ENCODE data around the gene GAS7. TPM values are rescaled to one million over a fixed set of nuclear protein-coding genes. Genes with fewer than 3 reads are reported as not detected.

Gene GAS7
- total RNA-seq, 1 experiment from 2014 or later, result 12.3 TPM

- ChIA-PET CTCF (no interaction called here), POLR2A (interaction anchor here (0.6 kb wide), 1 partner anchor 24 kb away, joined by 4 read pairs; no protein-coding TSS in a partner anchor)
- Mint-ChIP-seq H3K27ac (no peak overlapping the region), H3K9me3 (no peaks in the 10 kb centered on the region), H3K27me3 (ENCODE audit: low read depth) (no peaks in the 10 kb centered on the region), H3K4me3 (no peak overlapping the region), H3K4me1 (peaks cover 25% of the 10 kb centered on the region), H3K36me3 (no peaks in the 10 kb centered on the region)
- TF ChIP-seq NFE2L1 (CRISPR knock-in tag; IDR thresholded peaks at IDR 0.05) (no peak), ZNF263 (CRISPR knock-in tag; IDR thresholded peaks at IDR 0.05; ENCODE audit: low read depth) (no peak), NR3C1 (CRISPR knock-in tag; conservative IDR thresholded peaks at IDR 0.05; ENCODE audit: low read depth) (no peak), FOXP1 (CRISPR knock-in tag; IDR thresholded peaks at IDR 0.05; ENCODE audit: borderline replicate concordance) (no peak), TEAD4 (CRISPR knock-in tag; IDR thresholded peaks at IDR 0.05) (no peak)
- TF ChIP-seq, protein P1, sequence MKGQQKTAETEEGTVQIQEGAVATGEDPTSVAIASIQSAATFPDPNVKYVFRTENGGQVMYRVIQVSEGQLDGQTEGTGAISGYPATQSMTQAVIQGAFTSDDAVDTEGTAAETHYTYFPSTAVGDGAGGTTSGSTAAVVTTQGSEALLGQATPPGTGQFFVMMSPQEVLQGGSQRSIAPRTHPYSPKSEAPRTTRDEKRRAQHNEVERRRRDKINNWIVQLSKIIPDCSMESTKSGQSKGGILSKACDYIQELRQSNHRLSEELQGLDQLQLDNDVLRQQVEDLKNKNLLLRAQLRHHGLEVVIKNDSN (CRISPR knock-in tag; IDR thresholded peaks at IDR 0.05), result no peak
- DNase-seq (ENCODE audit: low spot score) (no peak), ATAC-seq (no peak)
Observed at GRCh38 chr17:10013365-10014112, 184.9 kb downstream of the GAS7 start.

GRCh38 chr17:10010752-10011151, 187.7 kb downstream of the GAS7 start:
- POLR2A ChIA-PET, result no interaction called here
- Mint-ChIP-seq H3K4me3 (no peak overlapping the region), H3K27ac (no peak overlapping the region), H3K36me3 (no peaks in the 10 kb centered on the region), H3K9me3 (no peaks in the 10 kb centered on the region), H3K4me1 (peaks cover 19% of the 10 kb centered on the region), H3K27me3 (ENCODE audit: low read depth) (no peaks in the 10 kb centered on the region)
- TF ChIP-seq USF2 (CRISPR knock-in tag; IDR thresholded peaks at IDR 0.05) (no peak), FOXK1 (CRISPR knock-in tag; IDR thresholded peaks at IDR 0.05) (no peak), TP53 (CRISPR knock-in tag; IDR thresholded peaks at IDR 0.05) (no peak), SP1 (CRISPR knock-in tag; conservative IDR thresholded peaks at IDR 0.05) (no peak), ESRRA (CRISPR knock-in tag; IDR thresholded peaks at IDR 0.05; ENCODE audit: borderline replicate concordance) (no peak), RELA (CRISPR knock-in tag; IDR thresholded peaks at IDR 0.05; ENCODE audit: borderline replicate concordance) (no peak), ATF2 (CRISPR knock-in tag; IDR thresholded peaks at IDR 0.05; ENCODE audit: borderline replicate concordance, low read depth) (no peak), NFE2L1 (CRISPR knock-in tag; IDR thresholded peaks at IDR 0.05) (no peak), TCF7 (CRISPR knock-in tag; IDR thresholded peaks at IDR 0.05; ENCODE audit: low read depth) (no peak), PREB (CRISPR knock-in tag; IDR thresholded peaks at IDR 0.05; ENCODE audit: borderline replicate concordance) (no peak)
- TF ChIP-seq, protein P2, sequence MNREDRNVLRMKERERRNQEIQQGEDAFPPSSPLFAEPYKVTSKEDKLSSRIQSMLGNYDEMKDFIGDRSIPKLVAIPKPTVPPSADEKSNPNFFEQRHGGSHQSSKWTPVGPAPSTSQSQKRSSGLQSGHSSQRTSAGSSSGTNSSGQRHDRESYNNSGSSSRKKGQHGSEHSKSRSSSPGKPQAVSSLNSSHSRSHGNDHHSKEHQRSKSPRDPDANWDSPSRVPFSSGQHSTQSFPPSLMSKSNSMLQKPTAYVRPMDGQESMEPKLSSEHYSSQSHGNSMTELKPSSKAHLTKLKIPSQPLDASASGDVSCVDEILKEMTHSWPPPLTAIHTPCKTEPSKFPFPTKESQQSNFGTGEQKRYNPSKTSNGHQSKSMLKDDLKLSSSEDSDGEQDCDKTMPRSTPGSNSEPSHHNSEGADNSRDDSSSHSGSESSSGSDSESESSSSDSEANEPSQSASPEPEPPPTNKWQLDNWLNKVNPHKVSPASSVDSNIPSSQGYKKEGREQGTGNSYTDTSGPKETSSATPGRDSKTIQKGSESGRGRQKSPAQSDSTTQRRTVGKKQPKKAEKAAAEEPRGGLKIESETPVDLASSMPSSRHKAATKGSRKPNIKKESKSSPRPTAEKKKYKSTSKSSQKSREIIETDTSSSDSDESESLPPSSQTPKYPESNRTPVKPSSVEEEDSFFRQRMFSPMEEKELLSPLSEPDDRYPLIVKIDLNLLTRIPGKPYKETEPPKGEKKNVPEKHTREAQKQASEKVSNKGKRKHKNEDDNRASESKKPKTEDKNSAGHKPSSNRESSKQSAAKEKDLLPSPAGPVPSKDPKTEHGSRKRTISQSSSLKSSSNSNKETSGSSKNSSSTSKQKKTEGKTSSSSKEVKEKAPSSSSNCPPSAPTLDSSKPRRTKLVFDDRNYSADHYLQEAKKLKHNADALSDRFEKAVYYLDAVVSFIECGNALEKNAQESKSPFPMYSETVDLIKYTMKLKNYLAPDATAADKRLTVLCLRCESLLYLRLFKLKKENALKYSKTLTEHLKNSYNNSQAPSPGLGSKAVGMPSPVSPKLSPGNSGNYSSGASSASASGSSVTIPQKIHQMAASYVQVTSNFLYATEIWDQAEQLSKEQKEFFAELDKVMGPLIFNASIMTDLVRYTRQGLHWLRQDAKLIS (CRISPR knock-in tag; IDR thresholded peaks at IDR 0.05; ENCODE audit: borderline replicate concordance), result no peak
- TF ChIP-seq, protein P3, sequence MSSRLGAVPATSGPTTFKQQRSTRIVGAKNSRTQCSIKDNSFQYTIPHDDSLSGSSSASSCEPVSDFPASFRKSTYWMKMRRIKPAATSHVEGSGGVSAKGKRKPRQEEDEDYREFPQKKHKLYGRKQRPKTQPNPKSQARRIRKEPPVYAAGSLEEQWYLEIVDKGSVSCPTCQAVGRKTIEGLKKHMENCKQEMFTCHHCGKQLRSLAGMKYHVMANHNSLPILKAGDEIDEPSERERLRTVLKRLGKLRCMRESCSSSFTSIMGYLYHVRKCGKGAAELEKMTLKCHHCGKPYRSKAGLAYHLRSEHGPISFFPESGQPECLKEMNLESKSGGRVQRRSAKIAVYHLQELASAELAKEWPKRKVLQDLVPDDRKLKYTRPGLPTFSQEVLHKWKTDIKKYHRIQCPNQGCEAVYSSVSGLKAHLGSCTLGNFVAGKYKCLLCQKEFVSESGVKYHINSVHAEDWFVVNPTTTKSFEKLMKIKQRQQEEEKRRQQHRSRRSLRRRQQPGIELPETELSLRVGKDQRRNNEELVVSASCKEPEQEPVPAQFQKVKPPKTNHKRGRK (CRISPR knock-in tag; IDR thresholded peaks at IDR 0.05; ENCODE audit: borderline replicate concordance), result no peak
- ATAC-seq, result no peak
- no peak for DNase-seq (ENCODE audit: low spot score)
- CTCF ChIA-PET, result interaction anchor here (1.0 kb wide), 1 partner anchor 23 kb away, joined by 3 read pairs; no protein-coding TSS in a partner anchor

All from WTC11 (cell line).